SK-N-SH (cell line): ENCODE data around the gene CEP250. TPM values are rescaled to one million over a fixed set of nuclear protein-coding genes. Genes with fewer than 3 reads are reported as not detected.
A peak's percentile ranks its signal among the peaks of the same experiment; 100 is the strongest.

Source experiments
- CTCF ChIA-PET: fragments of 300-600, 350-600 bp; formaldehyde crosslinking; extraction: SDS; loops from one replicate; lab custom pipeline; 2021; lab: Yijun Ruan, JAX
- POLR2A ChIA-PET: fragments of 350-600 bp; sonication (Branson Sonifier 250); formaldehyde crosslinking; extraction: SDS; loops from one replicate; lab custom pipeline; 2020; ENCODE audit warnings: antibody characterized with exemption, inconsistent platforms; lab: Yijun Ruan, JAX
- DNase-seq: peaks from one replicate; pipeline ENCODE4 v3.0.0; 2012
- H2AFZ ChIP-seq: fragments of 200-600 bp; sonication (generic); 2 replicates; pipeline ENCODE4 v1.8.1; 2016; ENCODE audit warnings: antibody characterized with exemption, mild to moderate bottlenecking, low read depth
- H3F3A ChIP-seq: fragments of 200-600 bp; sonication (generic); replicated peaks from 2 replicates; pipeline ENCODE3; 2016; ENCODE audit warnings: antibody characterized with exemption, mild to moderate bottlenecking; ENCODE audit not compliant: insufficient read depth
- H3K27ac ChIP-seq, 2 experiments: fragments of 200-500 bp in 1 of 2; fragments of 200-600 bp in 1 of 2; sonication (Bioruptor generic) in 1 of 2; sonication (generic), shearing (Covaris generic) in 1 of 2; 2 replicates each; pipeline versions ENCODE4 v1.5.1 to v1.6.1; 2014 to 2016; ENCODE audit warnings: low read depth in 2 of 2, inconsistent platforms in 1 of 2, low read length in 1 of 2, mild to moderate bottlenecking in 1 of 2, mixed read lengths in 1 of 2
- H3K27me3 ChIP-seq: fragments of 200-600 bp; sonication (generic), shearing (Covaris generic); 2 replicates; pipeline ENCODE4 v1.6.1; 2016; ENCODE audit warnings: mixed run types; ENCODE audit not compliant: insufficient read depth
- H3K36me3 ChIP-seq, 2 experiments: fragments of 200-500 bp in 1 of 2; fragments of 200-600 bp in 1 of 2; sonication (Bioruptor generic) in 1 of 2; sonication (generic) in 1 of 2; replicated peaks in 1 of 2; 2 replicates each; pipeline versions ENCODE3 to v1.5.1; 2014 to 2016; ENCODE audit warnings: low read length in 1 of 2, mild to moderate bottlenecking in 1 of 2; ENCODE audit not compliant: insufficient read depth in 2 of 2, control insufficient read depth in 1 of 2
- H3K4me1 ChIP-seq, 2 experiments: fragments of 200-500 bp in 1 of 2; fragments of 200-600 bp in 1 of 2; sonication (Bioruptor generic) in 1 of 2; sonication (generic), shearing (Covaris generic) in 1 of 2; 2 replicates each; pipeline versions ENCODE4 v1.5.1 to v1.6.1; 2014 to 2016; ENCODE audit warnings: low read depth in 1 of 2, low read length in 1 of 2, mixed run types in 1 of 2; ENCODE audit not compliant: insufficient read depth in 2 of 2, control insufficient read depth in 1 of 2
- H3K4me2 ChIP-seq: fragments of 200-600 bp; sonication (generic), shearing (Covaris generic); 2 replicates; pipeline ENCODE4 v1.6.1; 2017; ENCODE audit warnings: mixed run types
- H3K4me3 ChIP-seq, 2 experiments: fragments of 200-500 bp in 1 of 2; fragments of 200-600 bp in 1 of 2; sonication (Bioruptor generic) in 1 of 2; sonication (generic), shearing (Covaris generic) in 1 of 2; 2 replicates each; pipeline versions ENCODE4 v1.5.1 to v1.8.1; 2014 to 2016; ENCODE audit warnings: low read depth in 2 of 2, inconsistent platforms in 1 of 2, low read length in 1 of 2, mild to moderate bottlenecking in 1 of 2, mixed read lengths in 1 of 2, moderate library complexity in 1 of 2
- H3K79me2 ChIP-seq: fragments of 200-600 bp; sonication (generic); 2 replicates; pipeline ENCODE4 v1.8.1; 2017; ENCODE audit warnings: mild to moderate bottlenecking; ENCODE audit not compliant: insufficient read depth
- H3K9ac ChIP-seq: fragments of 200-600 bp; sonication (generic); 2 replicates; pipeline ENCODE4 v1.6.1; 2017; ENCODE audit warnings: mixed run types
- H3K9me2 ChIP-seq: fragments of 200-600 bp; sonication (generic); 2 replicates; pipeline ENCODE4 v1.6.1; 2017; ENCODE audit warnings: mixed run types
- H3K9me3 ChIP-seq: fragments of 200-600 bp; sonication (generic); 2 replicates; pipeline ENCODE4 v1.6.1; 2017; ENCODE audit warnings: mixed run types, mild to moderate bottlenecking, moderate library complexity
- H4K20me1 ChIP-seq: fragments of 200-600 bp; sonication (generic); 2 replicates; pipeline ENCODE4 v1.6.1; 2017; ENCODE audit warnings: mild to moderate bottlenecking, mixed run types; ENCODE audit not compliant: insufficient read depth
- CHD2 ChIP-seq: fragments of 150-350 bp; IDR thresholded peaks from 2 replicates; pipeline ENCODE4 v1.6.1; 2018; ENCODE audit warnings: low read length; ENCODE audit not compliant: partially characterized antibody
- CTCF ChIP-seq: fragments of 200-600 bp; sonication (generic); IDR thresholded peaks from 2 replicates; pipeline ENCODE4 v1.6.1; 2017; ENCODE audit warnings: antibody characterized with exemption, mild to moderate bottlenecking, moderate library complexity
- EP300 ChIP-seq, 2 experiments: IDR thresholded peaks; 2 replicates each; pipeline versions ENCODE4 v1.4.0 to v1.6.1; 2012; ENCODE audit warnings: borderline replicate concordance in 1 of 2, low read depth in 1 of 2, low read length in 1 of 2
- EZH2phosphoT487 ChIP-seq: fragments of 200-600 bp; sonication (generic); IDR thresholded peaks from 2 replicates; pipeline ENCODE4 v1.6.1; 2017; ENCODE audit warnings: low read depth, mixed run types, mild to moderate bottlenecking, antibody characterized with exemption, moderate library complexity, borderline replicate concordance
- FOXJ3 ChIP-seq: sonication (generic); formaldehyde crosslinking; IDR thresholded peaks from 2 replicates; pipeline ENCODE4 v1.5.1; 2020; ENCODE audit warnings: mild to moderate bottlenecking, missing genetic modification reagents
- GABPA ChIP-seq: IDR thresholded peaks from 2 replicates; pipeline ENCODE4 v1.4.0; 2012; ENCODE audit warnings: low read depth, mild to moderate bottlenecking
- JUND ChIP-seq: IDR thresholded peaks from 2 replicates; pipeline ENCODE4 v1.4.0; 2012
- RAD21 ChIP-seq: IDR thresholded peaks from 2 replicates; pipeline ENCODE4 v1.6.1; 2012; ENCODE audit warnings: mild to moderate bottlenecking, low read length
- RCOR1 ChIP-seq: fragments of 150-350 bp; IDR thresholded peaks from 2 replicates; pipeline ENCODE4 v1.6.1; 2017; ENCODE audit warnings: antibody characterized with exemption, low read length
- REST ChIP-seq: IDR thresholded peaks from 2 replicates; pipeline ENCODE4 v1.6.1; 2012; ENCODE audit warnings: mild to moderate bottlenecking, low read depth, low read length, moderate library complexity
- RXRA ChIP-seq: IDR thresholded peaks from 2 replicates; pipeline ENCODE4 v1.4.0; 2012; ENCODE audit warnings: low read depth, mild to moderate bottlenecking, borderline replicate concordance
- SIN3A ChIP-seq: IDR thresholded peaks from 2 replicates; pipeline ENCODE4 v1.6.1; 2012; ENCODE audit warnings: low read depth, mild to moderate bottlenecking, low read length, moderate library complexity, borderline replicate concordance
- SMC3 ChIP-seq: IDR thresholded peaks from 2 replicates; pipeline ENCODE4 v1.6.1; 2012; ENCODE audit warnings: low read depth, low read length, improper control_type of control experiment
- TAF1 ChIP-seq: IDR thresholded peaks from 2 replicates; pipeline ENCODE4 v1.6.1; 2012; ENCODE audit warnings: low read depth, mild to moderate bottlenecking, low read length, moderate library complexity, borderline replicate concordance
- TCF12 ChIP-seq: IDR thresholded peaks from 2 replicates; pipeline ENCODE4 v1.4.0; 2012
- TEAD4 ChIP-seq: IDR thresholded peaks from 2 replicates; pipeline ENCODE4 v1.4.0; 2012; ENCODE audit warnings: mild to moderate bottlenecking, borderline replicate concordance; ENCODE audit not compliant: insufficient read depth
- USF1 ChIP-seq: IDR thresholded peaks from 2 replicates; pipeline ENCODE4 v1.4.0; 2012; ENCODE audit warnings: low read depth, borderline replicate concordance
- USF2 ChIP-seq: fragments of 150-350 bp; IDR thresholded peaks from 2 replicates; pipeline ENCODE4 v1.6.1; 2017; ENCODE audit warnings: antibody characterized with exemption, low read length, low read depth, borderline replicate concordance
- WGBS: methylation state at CpG from one replicate; pipeline ENCODE4 v1.1.6; 2017; ENCODE audit warnings: low lambda C conversion rate; 5-methylcytosine and 5-hydroxymethylcytosine counted together
- polyA plus RNA-seq, 3 experiments: library from polyadenylated mRNA; depleted of rRNA; stranded (reverse); fragments of >200 nt; gene quantifications; 2 replicates each; pipeline ENCODE4 v1.2.3, GENCODE V29; 2012

CEP250 gene
- polyA plus RNA-seq, 1 of the 3 experiments (the other 2 are of a cell fraction): 13.3 TPM

- no peaks in the 10 kb centered on the region for H3K9me3 ChIP-seq
- H3K4me2 ChIP-seq: no peak overlapping the region
- H3K36me3 ChIP-seq: peaks cover 11 to 68% of the 10 kb centered on the region in 2 experiments
- no peak overlapping the region for H3K9ac ChIP-seq
- DNase-seq: no peak
- H3K4me1 ChIP-seq: peaks cover 0 to 2% of the 10 kb centered on the region in 2 experiments; a peak in 1 of 4 replicates
- no peaks in the 10 kb centered on the region for H3F3A ChIP-seq
- H3K4me3 ChIP-seq: no peak overlapping the region
- no peak overlapping the region for H2AFZ ChIP-seq
- H3K9me2 ChIP-seq: no peaks in the 10 kb centered on the region
- H3K27ac ChIP-seq: peak overlapping the region in 1 of 2 experiments; percentile 12; a peak in 2 of 4 replicates
- WGBS: 88% methylated on average over 6 of the region's 6 CpGs
- TF ChIP-seq USF1 (no peak), TEAD4 (no peak), EP300 (IDR thresholded peaks at IDR 0.05; ENCODE audit: borderline replicate concordance in 1 of 2, low read depth in 1 of 2, low read length in 1 of 2) (no peak), EZH2phosphoT487 (no peak), CTCF (no peak), USF2 (no peak), RXRA (no peak), FOXJ3 (CRISPR knock-in tag) (no peak), CHD2 (no peak), TCF12 (no peak), SIN3A (no peak), RCOR1 (no peak), RAD21 (no peak), JUND (no peak), REST (no peak), TAF1 (no peak), GABPA (no peak), SMC3 (no peak)
- CTCF ChIA-PET: interaction anchor here (0.7 to 1.8 kb wide), 3 partner anchors 18 to 43 kb away, joined by 3 to 4 read pairs (median 4); no protein-coding TSS in a partner anchor
- no peaks in the 10 kb centered on the region for H3K27me3 ChIP-seq
- POLR2A ChIA-PET: interaction anchor here (0.6 kb wide), 1 partner anchor 9 kb away, joined by 3 read pairs; no protein-coding TSS in a partner anchor
- H3K79me2 ChIP-seq: no peaks in the 10 kb centered on the region
- no peaks in the 10 kb centered on the region for H4K20me1 ChIP-seq
Measured at GRCh38 chr20:35506872-35507638, 51.7 kb downstream of the CEP250 start.
